AG09319 (cell line): ENCODE results near the gene CMTM3.
A peak's percentile ranks its signal among the peaks of the same experiment; 100 is the strongest.

ENCODE experiments used
- DNase-seq: peaks from one replicate; pipeline ENCODE4 v3.0.0-alpha.2; 2010; ENCODE audit warnings: low read depth; ENCODE audit errors: extremely low read depth
- CTCF ChIP-seq: IDR thresholded peaks from 2 replicates; pipeline ENCODE4 v1.5.1; 2011; ENCODE audit warnings: low read depth, mild to moderate bottlenecking, inconsistent platforms, low read length, moderate library complexity

Gene CMTM3

DNA sequence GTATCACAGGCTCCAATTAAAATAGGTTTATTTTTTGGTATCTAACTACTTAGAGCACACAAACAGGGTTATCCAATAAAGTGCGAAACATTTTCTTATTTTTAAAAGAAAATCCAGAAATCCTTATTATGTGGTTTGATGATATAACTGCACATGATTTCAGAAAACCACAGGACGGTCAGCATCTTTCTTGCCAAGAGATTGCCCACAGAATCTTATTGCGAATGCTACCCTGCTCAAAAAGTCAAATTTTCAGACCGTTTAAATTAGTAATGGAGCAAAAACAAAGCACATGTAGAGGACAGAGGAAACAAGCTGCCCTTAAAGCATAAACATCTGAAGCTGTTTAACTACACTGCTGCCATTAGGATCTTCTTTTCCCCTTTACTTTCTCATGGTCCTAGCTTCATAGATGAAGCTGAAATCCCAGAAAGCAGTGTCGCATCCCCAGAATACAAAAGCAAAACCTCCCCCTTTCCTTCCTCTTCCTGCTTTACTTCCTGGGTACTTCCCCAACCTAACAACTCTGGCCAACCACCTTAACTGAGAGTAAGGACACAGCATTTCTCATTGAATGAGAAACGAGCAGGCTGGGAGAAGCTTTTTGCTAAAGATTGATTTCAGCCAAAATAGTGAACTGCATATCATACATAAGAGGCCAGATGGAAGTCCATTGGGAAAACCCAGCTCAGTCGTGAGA, 48.3 kb downstream of the CMTM3 start:
- DNase-seq = peak; percentile 16
- no peak for TF ChIP-seq CTCF

GRCh38 chr16:66653581-66654350, 49.3 kb downstream of the CMTM3 start:
- no peak for DNase-seq

DNA sequence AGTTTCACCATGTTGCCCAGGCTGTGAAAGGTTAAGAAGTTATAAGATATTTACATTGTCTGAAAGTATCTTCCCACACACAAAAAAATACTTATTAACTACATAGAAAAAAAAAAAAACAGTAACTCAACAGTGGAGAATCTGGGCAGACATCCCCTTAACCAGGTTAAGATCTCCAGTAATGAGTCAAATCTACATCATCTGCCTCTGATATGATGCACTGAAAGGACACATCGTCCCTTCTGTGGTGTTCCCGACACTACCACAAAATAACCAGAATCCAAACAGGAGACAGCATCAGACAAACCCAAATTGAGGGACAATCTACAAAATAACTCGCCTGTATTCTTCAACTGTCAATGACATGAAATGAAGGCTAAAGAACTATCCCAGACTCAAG, 52.0 kb downstream of the CMTM3 start:
- TF ChIP-seq CTCF = no peak
- no peak for DNase-seq

More at GRCh38 chr16:66653581-66654350, 49.3 kb downstream of the CMTM3 start:
- TF ChIP-seq CTCF = no peak

DNA sequence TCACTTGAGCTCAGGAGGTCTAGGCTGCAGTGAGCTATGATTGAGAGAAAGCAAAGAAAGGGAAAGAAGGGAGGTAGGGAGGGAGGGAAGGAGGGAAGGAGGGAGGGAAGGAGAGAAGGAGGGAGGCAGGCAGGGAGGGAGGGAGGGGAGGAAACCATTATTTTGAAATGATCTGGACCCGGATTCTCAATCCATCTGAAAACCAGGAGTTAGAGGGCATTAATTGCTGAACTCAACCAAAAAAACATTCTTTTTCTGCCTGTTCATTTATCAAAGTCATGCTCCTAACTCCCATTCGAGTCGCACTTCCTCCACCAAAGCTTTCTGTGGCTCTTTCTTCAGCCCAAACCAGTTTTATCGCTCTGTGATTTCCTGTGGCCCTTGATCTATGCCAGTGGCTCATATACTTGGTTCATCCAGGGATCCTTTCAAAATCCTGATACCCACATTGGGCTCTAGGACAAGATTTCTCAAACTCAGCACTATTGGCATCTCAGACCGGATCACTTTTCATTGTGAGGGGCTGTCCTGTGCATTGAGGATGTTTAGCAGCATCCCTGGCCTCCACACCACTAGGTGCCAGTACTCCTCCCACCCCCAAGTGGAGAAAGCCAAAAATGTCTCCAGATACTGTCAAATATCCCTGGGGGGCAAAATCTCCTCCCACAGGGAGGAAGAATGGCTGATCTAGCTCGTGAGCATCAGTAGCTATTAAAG, 53.8 kb downstream of the CMTM3 start:
- TF ChIP-seq CTCF = no peak
- no peak for DNase-seq

DNA sequence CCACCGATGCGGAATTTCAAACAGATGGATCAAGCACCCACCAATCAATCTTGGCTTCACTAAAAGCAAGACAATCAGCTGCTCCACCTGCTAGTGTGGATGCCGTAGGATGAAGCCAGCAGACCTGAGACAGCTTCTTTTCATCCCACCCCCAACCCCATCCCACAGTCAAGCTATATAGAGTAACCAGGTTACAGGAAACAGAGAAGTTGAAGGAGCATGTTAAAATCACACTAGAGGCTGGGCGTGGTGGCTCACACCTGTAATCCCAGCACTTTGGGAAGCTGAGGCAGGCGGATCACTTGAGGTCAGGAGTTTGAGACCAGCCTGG, 54.3 kb downstream of the CMTM3 start:
- DNase-seq = no peak
- TF ChIP-seq CTCF = no peak

- peak; percentile 43 for TF ChIP-seq CTCF
These were observed 56.1 kb downstream of the CMTM3 start for GRCh38 chr16:66660422-66661209.

More at GRCh38 chr16:66660422-66661209, 56.1 kb downstream of the CMTM3 start:
- peak; percentile 39 for DNase-seq
